ENCODE measurements around the gene RPL13. TPM values are rescaled to one million over a fixed set of nuclear protein-coding genes. Genes with fewer than 3 reads are reported as not detected.

The RPL13 gene
- 4,854 and 6,899 TPM in 2 replicates for total RNA-seq

GRCh38 chr16:89560378-89561141 lies at the start of gene RPL13:
Gene RPL13, plus strand, starts transcription at chr16:89560682. Its CDS starts 278 bp downstream, at chr16:89560960.
- DNase-seq (ENCODE audit: extremely low read depth, low read depth, low spot score), result no peak

- DNase-seq (ENCODE audit: extremely low read depth, low read depth, low spot score), result no peak
Observed at GRCh38 chr16:89511374-89511773, 49.1 kb upstream of the RPL13 start.

GRCh38 chr16:89512453-89512852 lies 48.0 kb upstream of the RPL13 start:
- no peak for DNase-seq (ENCODE audit: extremely low read depth, low read depth, low spot score)

GRCh38 chr16:89517128-89517527 lies 43.4 kb upstream of the RPL13 start:
- DNase-seq (ENCODE audit: extremely low read depth, low read depth, low spot score), result no peak

- DNase-seq (ENCODE audit: extremely low read depth, low read depth, low spot score), result no peak
Observed at GRCh38 chr16:89519881-89520280, 40.6 kb upstream of the RPL13 start.

- DNase-seq (ENCODE audit: extremely low read depth, low read depth, low spot score), result no peak
Observed at GRCh38 chr16:89522287-89522686, 38.2 kb upstream of the RPL13 start.

GRCh38 chr16:89523680-89524344 lies 36.7 kb upstream of the RPL13 start:
- no peak for DNase-seq (ENCODE audit: extremely low read depth, low read depth, low spot score)

- DNase-seq (ENCODE audit: extremely low read depth, low read depth, low spot score), result no peak
Observed at GRCh38 chr16:89525146-89525913, 35.2 kb upstream of the RPL13 start.

GRCh38 chr16:89529097-89529496 lies 31.4 kb upstream of the RPL13 start:
- no peak for DNase-seq (ENCODE audit: extremely low read depth, low read depth, low spot score)

GRCh38 chr16:89530401-89531381 lies 29.8 kb upstream of the RPL13 start:
- no peak for DNase-seq (ENCODE audit: extremely low read depth, low read depth, low spot score)

GRCh38 chr16:89531821-89532526 lies 28.5 kb upstream of the RPL13 start:
- DNase-seq (ENCODE audit: extremely low read depth, low read depth, low spot score), result no peak

GRCh38 chr16:89534252-89534756 lies 26.2 kb upstream of the RPL13 start:
- DNase-seq (ENCODE audit: extremely low read depth, low read depth, low spot score), result no peak

GRCh38 chr16:89536371-89536770 lies 24.1 kb upstream of the RPL13 start:
- no peak for DNase-seq (ENCODE audit: extremely low read depth, low read depth, low spot score)

- no peak for DNase-seq (ENCODE audit: extremely low read depth, low read depth, low spot score)
Observed at GRCh38 chr16:89536886-89537548, 23.5 kb upstream of the RPL13 start.

GRCh38 chr16:89537549-89537925 lies 22.9 kb upstream of the RPL13 start:
- DNase-seq (ENCODE audit: extremely low read depth, low read depth, low spot score), result no peak

GRCh38 chr16:89538286-89538685 lies 22.2 kb upstream of the RPL13 start:
- DNase-seq (ENCODE audit: extremely low read depth, low read depth, low spot score), result no peak

GRCh38 chr16:89540557-89540956 lies 19.9 kb upstream of the RPL13 start:
- DNase-seq (ENCODE audit: extremely low read depth, low read depth, low spot score), result no peak

- no peak for DNase-seq (ENCODE audit: extremely low read depth, low read depth, low spot score)
Observed at GRCh38 chr16:89541792-89542191, 18.7 kb upstream of the RPL13 start.

- no peak for DNase-seq (ENCODE audit: extremely low read depth, low read depth, low spot score)
Observed at GRCh38 chr16:89544113-89544512, 16.4 kb upstream of the RPL13 start.

All from glomerular endothelial cell (primary cell).